Neuronal stem cell (in vitro differentiated cells): ENCODE measurements around the gene ASPRV1.

Source experiments
- DNase-seq: peaks from one replicate; pipeline ENCODE4 v3.0.0-alpha.2; 2013; ENCODE audit warnings: low spot score
- H2AFZ ChIP-seq: one replicate; pipeline ENCODE4 v1.6.1; 2013; ENCODE audit warnings: mild to moderate bottlenecking, low read length, inconsistent platforms
- H2AK5ac ChIP-seq: 2 replicates; pipeline ENCODE4 v1.6.1; 2013; ENCODE audit warnings: low read depth, mild to moderate bottlenecking, inconsistent platforms, low read length, moderate library complexity, mixed read lengths
- H2BK120ac ChIP-seq: 2 replicates; pipeline ENCODE4 v1.6.1; 2013; ENCODE audit warnings: low read depth, mild to moderate bottlenecking, inconsistent platforms, low read length, moderate library complexity, mixed read lengths
- H2BK12ac ChIP-seq: one replicate; pipeline ENCODE4 v1.6.1; 2013; ENCODE audit warnings: low read length, inconsistent platforms
- H2BK15ac ChIP-seq: 2 replicates; pipeline ENCODE4 v1.6.1; 2013; ENCODE audit warnings: mild to moderate bottlenecking, low read length, inconsistent platforms, mixed read lengths
- H2BK5ac ChIP-seq: one replicate; pipeline ENCODE4 v1.6.1; 2013; ENCODE audit warnings: inconsistent platforms, mild to moderate bottlenecking, low read length, moderate library complexity
- H3K14ac ChIP-seq: one replicate; pipeline ENCODE4 v1.6.1; 2013; ENCODE audit warnings: low read length, inconsistent platforms
- H3K18ac ChIP-seq: 2 replicates; pipeline ENCODE4 v1.6.1; 2013; ENCODE audit warnings: low read length, inconsistent platforms
- H3K23ac ChIP-seq: 2 replicates; pipeline ENCODE4 v1.6.1; 2013; ENCODE audit warnings: low read depth, mild to moderate bottlenecking, mixed read lengths, low read length, inconsistent platforms; ENCODE audit not compliant: poor library complexity
- H3K27ac ChIP-seq: replicated peaks from 3 replicates; pipeline ENCODE4 v1.5.1; 2013; ENCODE audit warnings: low read length, inconsistent platforms
- H3K27me3 ChIP-seq, 3 experiments: 2 replicates each; pipeline ENCODE4 v1.6.1; 2013; ENCODE audit warnings: low read length in 3 of 3, mild to moderate bottlenecking in 2 of 3, inconsistent platforms in 1 of 3, low read depth in 1 of 3, mixed read lengths in 1 of 3, moderate library complexity in 1 of 3; ENCODE audit not compliant: control insufficient read depth in 3 of 3, insufficient read depth in 3 of 3
- H3K36me3 ChIP-seq, 2 donors: replicated peaks in 1 of 2; 2 replicates each; pipeline ENCODE4 v1.6.1; 2013; ENCODE audit warnings: low read length in 2 of 2; ENCODE audit not compliant: control insufficient read depth in 2 of 2, insufficient read depth in 2 of 2
- H3K4ac ChIP-seq: 2 replicates; pipeline ENCODE4 v1.6.1; 2013; ENCODE audit warnings: inconsistent platforms, mild to moderate bottlenecking, low read length, moderate library complexity
- H3K4me1 ChIP-seq, 2 donors: 1 replicate in 1 of 2; 2 replicates in 1 of 2; pipeline ENCODE4 v1.6.1; 2013; ENCODE audit warnings: low read length in 2 of 2, low read depth in 1 of 2; ENCODE audit not compliant: control insufficient read depth in 2 of 2, insufficient read depth in 1 of 2
- H3K4me2 ChIP-seq: one replicate; pipeline ENCODE4 v1.6.1; 2013; ENCODE audit warnings: mild to moderate bottlenecking, low read length, inconsistent platforms; ENCODE audit not compliant: insufficient read depth, poor library complexity, severe bottlenecking
- H3K4me3 ChIP-seq, 2 donors: 2 replicates each; pipeline ENCODE4 v1.5.1; 2013; ENCODE audit warnings: low read length in 2 of 2, mild to moderate bottlenecking in 2 of 2, inconsistent platforms in 1 of 2, moderate library complexity in 1 of 2
- H3K79me1 ChIP-seq: one replicate; pipeline ENCODE4 v1.6.1; 2013; ENCODE audit warnings: low read depth, mild to moderate bottlenecking, inconsistent platforms, low read length, moderate library complexity
- H3K9ac ChIP-seq: one replicate; pipeline ENCODE4 v1.6.1; 2013; ENCODE audit warnings: mild to moderate bottlenecking, low read depth, low read length, inconsistent platforms; ENCODE audit not compliant: poor library complexity
- H3K9me3 ChIP-seq, 2 donors: replicated peaks in 1 of 2; 2 replicates each; pipeline versions ENCODE3 to v1.6.1; 2013; ENCODE audit warnings: low read length in 2 of 2, mild to moderate bottlenecking in 2 of 2, inconsistent platforms in 1 of 2, low read depth in 1 of 2, mixed read lengths in 1 of 2, moderate library complexity in 1 of 2; ENCODE audit not compliant: control insufficient read depth in 2 of 2, insufficient read depth in 1 of 2
- H4K8ac ChIP-seq: one replicate; pipeline ENCODE4 v1.6.1; 2013; ENCODE audit warnings: low read depth, mild to moderate bottlenecking, inconsistent platforms, low read length, moderate library complexity
- H4K91ac ChIP-seq: one replicate; pipeline ENCODE4 v1.6.1; 2013; ENCODE audit warnings: low read length, low read depth, mild to moderate bottlenecking, inconsistent platforms; ENCODE audit not compliant: poor library complexity
- WGBS, 2 donors: extraction: QIAGEN DNeasy Blood & Tissue Kit; methylation state at CpG; one replicate each; pipeline ENCODE4 v1.1.7; 2013; ENCODE audit warnings: missing lambda C conversion rate in 2 of 2, mixed read lengths in 1 of 2; ENCODE audit not compliant: insufficient read length in 2 of 2, insufficient replicate concordance in 1 of 2; ENCODE audit errors: extremely low coverage in 2 of 2; 5-methylcytosine and 5-hydroxymethylcytosine counted together

The ASPRV1 gene

GRCh38 chr2:69988086-69988635 lies 26.7 kb upstream of the ASPRV1 start:
- no peak for DNase-seq
- no peak overlapping the region for H2BK12ac ChIP-seq
- H3K36me3 ChIP-seq, result peaks cover 0 to 8% of the 10 kb centered on the region in 2 donors
- no peaks in the 10 kb centered on the region for H3K4me1 ChIP-seq
- no peak overlapping the region for H2BK5ac ChIP-seq
- H3K4me3 ChIP-seq, result no peak overlapping the region
- H3K9ac ChIP-seq, result no peak overlapping the region
- no peak overlapping the region for H3K4me2 ChIP-seq
- H4K8ac ChIP-seq, result no peak overlapping the region
- no peaks in the 10 kb centered on the region for H3K27me3 ChIP-seq
- no peak overlapping the region for H2AFZ ChIP-seq
- no peaks in the 10 kb centered on the region for H3K9me3 ChIP-seq
- H3K79me1 ChIP-seq, result no peaks in the 10 kb centered on the region
- H3K14ac ChIP-seq, result no peak overlapping the region
- no peak overlapping the region for H2BK120ac ChIP-seq
- no peak overlapping the region for H3K18ac ChIP-seq
- WGBS, 2 donors, result no CpG with 5 or more reads among the region's 5 CpGs
- H3K27ac ChIP-seq, result no peak overlapping the region
- no peak overlapping the region for H2AK5ac ChIP-seq
- no peak overlapping the region for H3K23ac ChIP-seq
- no peak overlapping the region for H3K4ac ChIP-seq
- H2BK15ac ChIP-seq, result no peak overlapping the region
- no peak overlapping the region for H4K91ac ChIP-seq

DNA sequence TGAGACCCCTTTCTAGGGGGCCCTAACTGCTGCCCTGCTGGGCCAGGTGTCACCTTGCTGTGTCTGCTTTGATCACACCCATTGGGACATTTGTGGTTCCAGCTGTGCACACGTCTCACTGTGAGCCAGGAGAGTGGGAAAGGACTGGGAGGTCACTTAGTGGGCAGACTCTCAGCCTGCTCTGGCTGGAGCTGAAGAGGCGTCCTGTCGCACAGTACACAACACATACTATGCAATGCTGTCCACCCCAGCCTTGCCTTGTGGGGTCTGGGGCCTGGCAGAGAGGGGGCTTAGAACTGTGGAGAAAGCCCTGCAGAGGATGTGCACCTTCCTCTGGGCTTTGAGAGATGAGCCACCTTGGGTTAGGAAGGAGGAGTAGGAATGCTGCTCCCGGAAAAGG lies 25.3 kb upstream of the ASPRV1 start:
- Histone ChIP-seq H3K23ac (no peak overlapping the region), H2AK5ac (no peak overlapping the region), H3K9me3 (no peaks in the 10 kb centered on the region), H3K4me2 (no peak overlapping the region), H2AFZ (no peak overlapping the region), H3K36me3 (no peaks in the 10 kb centered on the region), H2BK15ac (no peak overlapping the region), H3K4me3 (no peak overlapping the region), H3K14ac (no peak overlapping the region), H3K79me1 (no peaks in the 10 kb centered on the region), H2BK120ac (no peak overlapping the region), H3K27ac (no peak overlapping the region), H3K4ac (no peak overlapping the region), H4K91ac (no peak overlapping the region), H4K8ac (no peak overlapping the region), H2BK12ac (no peak overlapping the region), H3K27me3 (no peaks in the 10 kb centered on the region), H3K18ac (peak overlapping the region; percentile 49), H2BK5ac (peak overlapping the region; percentile 19), H3K4me1 (no peaks in the 10 kb centered on the region), H3K9ac (no peak overlapping the region)
- DNase-seq, result no peak
- no CpG with 5 or more reads among the region's 4 CpGs for WGBS, 2 donors

DNA sequence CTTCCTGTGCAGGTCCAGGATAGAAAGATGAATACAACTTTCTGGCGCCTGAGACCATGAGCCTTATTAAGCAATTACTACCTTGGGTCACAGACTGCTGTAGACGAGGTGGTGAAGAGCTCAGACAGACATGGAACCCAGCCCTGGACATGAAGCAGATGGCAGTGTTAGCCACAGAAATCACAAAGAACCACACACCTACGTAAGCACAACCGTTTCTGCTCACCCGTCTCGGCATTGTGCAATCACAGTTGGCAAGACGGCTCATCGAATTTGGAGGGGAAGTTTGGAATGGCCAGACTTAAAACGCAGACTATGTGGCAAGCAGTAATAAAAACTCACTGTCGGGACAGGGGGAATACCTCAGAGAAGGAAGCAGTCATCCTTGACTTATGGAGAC lies 24.3 kb upstream of the ASPRV1 start:
- Histone ChIP-seq H3K4ac (no peak overlapping the region), H3K14ac (no peak overlapping the region), H4K8ac (no peak overlapping the region), H3K4me2 (no peak overlapping the region), H2BK12ac (no peak overlapping the region), H4K91ac (no peak overlapping the region), H2BK120ac (no peak overlapping the region), H3K36me3 (no peaks in the 10 kb centered on the region), H3K27ac (no peak overlapping the region), H3K23ac (no peak overlapping the region), H2BK15ac (no peak overlapping the region), H2BK5ac (no peak overlapping the region), H3K18ac (no peak overlapping the region), H3K9me3 (no peaks in the 10 kb centered on the region), H3K4me3 (no peak overlapping the region), H2AK5ac (no peak overlapping the region), H3K79me1 (no peaks in the 10 kb centered on the region), H3K4me1 (no peaks in the 10 kb centered on the region), H3K9ac (no peak overlapping the region), H2AFZ (no peak overlapping the region), H3K27me3 (no peaks in the 10 kb centered on the region)
- DNase-seq, result no peak
- WGBS, 2 donors, result no CpG with 5 or more reads among the region's 10 CpGs

DNA sequence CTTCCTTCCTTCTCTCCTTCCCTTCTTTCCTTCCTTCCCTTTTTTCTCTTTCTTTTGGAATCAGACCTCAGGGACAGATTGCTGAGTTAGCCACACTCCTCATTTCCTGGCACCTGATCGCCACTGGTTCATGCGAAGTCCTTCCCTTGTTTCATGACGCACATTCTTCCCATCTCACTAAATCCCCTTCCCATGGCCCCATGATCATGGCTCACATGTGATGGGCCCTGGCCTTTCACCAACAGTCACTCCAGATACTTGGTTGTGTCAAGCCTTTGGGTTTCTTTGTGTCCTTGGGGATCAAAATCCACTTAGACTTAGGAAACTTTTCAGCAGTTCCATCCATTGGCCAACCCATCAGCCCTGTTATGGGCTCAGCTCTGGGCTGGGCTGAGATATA lies 23.8 kb upstream of the ASPRV1 start:
- H4K8ac ChIP-seq, result no peak overlapping the region
- H3K36me3 ChIP-seq, result no peaks in the 10 kb centered on the region
- WGBS, 2 donors, result no CpG with 5 or more reads among the region's 3 CpGs
- H3K14ac ChIP-seq, result no peak overlapping the region
- H3K4me2 ChIP-seq, result no peak overlapping the region
- H2AFZ ChIP-seq, result no peak overlapping the region
- H2BK15ac ChIP-seq, result no peak overlapping the region
- H3K27ac ChIP-seq, result no peak overlapping the region
- no peak overlapping the region for H2AK5ac ChIP-seq
- no peak overlapping the region for H3K9ac ChIP-seq
- H3K4me3 ChIP-seq, result no peak overlapping the region
- no peak overlapping the region for H3K4ac ChIP-seq
- H3K79me1 ChIP-seq, result no peaks in the 10 kb centered on the region
- no peak for DNase-seq
- no peak overlapping the region for H2BK120ac ChIP-seq
- no peaks in the 10 kb centered on the region for H3K27me3 ChIP-seq
- no peak overlapping the region for H2BK5ac ChIP-seq
- H4K91ac ChIP-seq, result no peak overlapping the region
- no peak overlapping the region for H3K23ac ChIP-seq
- H3K9me3 ChIP-seq, result no peaks in the 10 kb centered on the region
- no peak overlapping the region for H3K18ac ChIP-seq
- H2BK12ac ChIP-seq, result no peak overlapping the region
- no peaks in the 10 kb centered on the region for H3K4me1 ChIP-seq
